Limb (tissue), 2 donors: ENCODE data around the gene S100B.
A peak's percentile ranks its signal among the peaks of the same experiment; 100 is the strongest.
"Not testable (repeated sequence)": the region's sequence is repeated elsewhere in the genome, so short reads cannot be mapped to it uniquely, and the experiment has no call there.

Source experiments
- DNase-seq, 2 donors: peaks; one replicate each; pipeline ENCODE4 v3.0.0-alpha.2; 2016; ENCODE audit errors: extremely low spot score in 2 of 2

The S100B gene

DNA sequence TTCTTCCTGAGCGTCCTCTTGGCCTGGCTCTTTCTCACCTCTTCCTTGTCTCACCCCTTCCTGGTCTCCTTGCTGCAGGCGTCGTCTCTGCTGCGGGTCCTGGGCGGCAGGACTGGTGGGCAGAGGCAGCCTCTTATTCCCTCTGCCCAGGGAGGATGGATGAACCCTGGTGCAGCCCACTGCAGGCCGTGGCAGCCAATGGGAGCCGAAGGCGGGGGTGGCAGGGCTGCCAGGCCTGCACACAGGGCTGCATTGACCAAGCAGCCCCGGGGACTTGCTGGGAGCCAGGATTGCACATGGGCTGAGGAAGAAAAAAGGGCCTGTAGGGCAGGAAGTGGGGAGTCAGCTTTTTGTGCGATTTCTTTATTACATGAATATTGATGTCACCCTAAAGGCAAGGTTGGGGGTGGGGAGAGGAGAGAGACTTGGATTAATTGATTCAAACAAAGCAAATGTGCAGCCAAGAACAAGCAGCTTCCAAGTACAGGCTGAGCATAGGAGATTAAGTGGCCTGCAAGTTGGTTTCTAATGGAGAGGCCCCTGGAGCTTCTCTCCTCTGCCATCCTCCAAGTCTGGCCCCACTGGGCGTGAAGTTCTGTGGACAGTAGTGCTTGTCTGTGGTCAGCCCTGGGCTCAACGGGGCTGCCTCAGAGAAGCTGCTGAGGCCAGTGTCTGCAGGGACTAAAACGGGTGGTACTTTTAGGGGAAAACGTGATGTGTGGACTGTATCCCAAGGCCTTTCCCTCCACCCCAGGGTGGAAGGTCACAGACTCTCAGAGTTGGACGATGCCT, at the start of gene S100B:
Gene S100B, minus strand, starts transcription at position 108 of the 792 bp plus-strand sequence. CDS start 2,667 bp downstream, outside the sequence.
- DNase-seq, result peak; percentile 20 to 73

DNA sequence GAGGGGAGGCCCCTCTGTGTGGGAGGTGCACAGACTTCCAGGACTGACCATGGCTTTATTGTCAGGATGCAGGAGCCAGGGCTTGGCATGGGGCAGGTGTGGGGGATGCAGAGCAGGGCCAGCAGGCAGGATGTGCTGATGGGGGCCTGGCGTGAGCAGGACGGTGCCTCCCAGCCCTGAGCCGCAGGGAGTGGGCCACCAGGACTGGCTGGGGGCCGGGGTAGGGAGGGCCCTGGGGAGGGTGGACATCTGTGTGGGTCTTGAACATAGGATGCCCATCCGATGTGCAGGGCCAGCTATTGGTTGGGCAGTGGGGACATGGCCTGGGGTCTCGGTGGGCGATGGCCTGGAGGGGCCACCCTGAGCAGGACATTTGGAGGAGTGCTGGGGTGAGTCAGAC, 46.2 kb upstream of the S100B start:
- DNase-seq, result no peak

DNA sequence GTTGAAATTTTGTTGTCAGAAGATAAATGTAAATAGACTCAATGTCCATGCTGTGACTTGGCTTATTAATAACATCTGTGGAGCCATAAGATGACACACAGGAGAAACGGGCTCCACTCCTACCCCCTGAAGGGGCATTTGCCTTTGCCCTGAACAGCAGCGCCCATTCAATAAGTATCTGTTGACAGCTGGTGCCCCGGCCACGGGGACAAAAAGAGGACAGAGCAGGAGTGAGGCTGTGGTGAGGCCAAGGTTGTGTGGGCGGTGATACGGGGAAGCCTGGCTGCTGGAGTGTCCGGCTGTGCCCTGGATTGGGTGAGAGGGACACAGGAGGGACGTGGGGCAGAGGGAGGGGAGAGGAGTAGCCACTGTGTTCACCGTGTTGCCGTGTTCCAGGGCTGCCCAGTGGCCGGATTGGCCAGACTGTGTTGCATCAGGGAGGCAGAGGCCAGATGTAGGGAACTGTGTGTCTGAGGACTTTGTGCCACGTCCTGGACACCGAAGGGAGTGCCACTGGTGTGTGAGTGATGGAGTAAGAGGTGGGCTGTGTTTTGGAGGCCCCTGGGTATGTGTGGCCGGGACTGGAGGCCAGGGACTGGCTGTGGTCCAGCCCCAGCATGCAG, 45.7 kb upstream of the S100B start:
- no peak for DNase-seq

DNA sequence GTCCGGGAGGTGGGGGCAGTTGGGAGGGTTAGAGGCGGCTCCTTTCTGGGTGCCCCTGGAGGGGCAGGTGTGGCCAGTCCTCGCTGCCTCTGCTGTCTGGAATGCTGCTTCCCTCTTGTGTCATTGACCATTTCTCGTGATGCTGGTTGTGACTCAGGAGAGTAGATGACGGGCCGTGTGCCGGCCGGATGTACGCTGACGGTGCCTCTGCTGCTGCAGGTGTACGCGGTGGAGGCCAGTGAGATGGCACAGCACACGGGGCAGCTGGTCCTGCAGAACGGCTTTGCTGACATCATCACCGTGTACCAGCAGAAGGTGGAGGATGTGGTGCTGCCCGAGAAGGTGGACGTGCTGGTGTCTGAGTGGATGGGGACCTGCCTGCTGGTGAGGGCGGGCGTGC, 44.5 kb upstream of the S100B start:
- no peak for DNase-seq

DNA sequence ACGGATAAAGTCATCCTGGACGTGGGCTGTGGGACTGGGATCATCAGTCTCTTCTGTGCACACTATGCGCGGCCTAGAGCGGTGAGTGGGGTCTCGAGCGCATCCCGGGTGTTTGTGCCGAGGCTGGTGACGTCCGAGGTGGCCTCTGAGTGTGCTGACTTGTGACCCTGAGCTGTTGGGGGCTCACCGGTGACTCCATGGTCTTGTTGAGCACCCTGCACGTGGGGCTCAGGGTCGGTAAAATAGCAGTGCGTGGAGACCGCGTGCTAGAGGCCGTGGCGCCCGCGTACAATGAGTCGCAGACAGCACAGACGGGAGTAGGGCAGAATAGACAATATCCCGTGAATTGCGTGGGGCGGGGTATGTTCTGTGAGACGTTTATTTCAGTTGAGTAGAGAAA, 43.7 kb upstream of the S100B start:
- no peak for DNase-seq

DNA sequence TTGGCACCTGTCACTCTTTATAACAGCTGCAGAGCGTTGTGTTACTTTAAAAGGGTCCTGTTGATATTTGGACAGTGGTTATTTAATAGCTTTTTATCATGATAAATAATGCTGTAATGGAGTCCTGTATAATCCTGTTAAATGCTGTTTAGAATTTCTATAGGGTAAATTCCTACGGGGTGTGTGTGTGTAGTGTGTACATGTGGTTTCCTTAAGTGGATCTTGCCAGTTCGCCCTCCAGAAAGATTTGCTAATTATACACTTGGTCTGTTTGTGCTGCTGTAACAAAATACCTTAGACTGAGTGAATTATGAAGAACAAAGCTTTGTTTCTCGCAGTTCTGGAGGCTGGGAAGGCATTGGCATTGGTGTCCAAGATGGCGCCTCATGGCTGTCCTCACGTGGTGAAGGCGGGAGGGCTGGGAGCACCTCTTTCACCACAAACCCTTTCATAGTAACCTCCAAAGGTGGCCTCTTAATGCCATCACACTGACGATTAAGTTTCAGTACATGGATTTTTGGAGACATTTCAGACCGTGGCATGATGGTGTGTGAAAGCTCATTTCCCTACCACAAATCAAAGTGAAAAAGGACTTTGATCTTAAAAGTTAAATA, 41.8 kb upstream of the S100B start:
- no peak for DNase-seq

DNA sequence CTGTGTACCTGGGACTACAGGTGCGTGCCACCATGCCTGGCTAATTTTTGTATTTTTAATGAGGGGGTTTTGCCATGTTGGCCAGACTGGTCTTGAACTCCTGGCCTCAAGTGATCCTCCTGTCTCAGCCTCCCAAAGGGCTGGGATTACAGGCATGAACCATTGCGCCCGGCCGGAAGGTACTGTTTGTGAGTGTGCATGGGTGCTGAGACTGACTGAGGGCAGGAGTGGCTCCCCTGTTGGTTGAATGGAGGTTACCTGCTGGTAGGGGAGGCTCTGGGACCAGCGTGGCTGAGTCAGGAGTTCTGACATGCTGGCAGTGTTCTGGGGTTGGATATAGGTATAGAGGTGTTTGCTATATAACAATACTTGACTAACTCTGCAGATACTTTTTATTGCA, 41.0 kb upstream of the S100B start:
- DNase-seq, result no peak

DNA sequence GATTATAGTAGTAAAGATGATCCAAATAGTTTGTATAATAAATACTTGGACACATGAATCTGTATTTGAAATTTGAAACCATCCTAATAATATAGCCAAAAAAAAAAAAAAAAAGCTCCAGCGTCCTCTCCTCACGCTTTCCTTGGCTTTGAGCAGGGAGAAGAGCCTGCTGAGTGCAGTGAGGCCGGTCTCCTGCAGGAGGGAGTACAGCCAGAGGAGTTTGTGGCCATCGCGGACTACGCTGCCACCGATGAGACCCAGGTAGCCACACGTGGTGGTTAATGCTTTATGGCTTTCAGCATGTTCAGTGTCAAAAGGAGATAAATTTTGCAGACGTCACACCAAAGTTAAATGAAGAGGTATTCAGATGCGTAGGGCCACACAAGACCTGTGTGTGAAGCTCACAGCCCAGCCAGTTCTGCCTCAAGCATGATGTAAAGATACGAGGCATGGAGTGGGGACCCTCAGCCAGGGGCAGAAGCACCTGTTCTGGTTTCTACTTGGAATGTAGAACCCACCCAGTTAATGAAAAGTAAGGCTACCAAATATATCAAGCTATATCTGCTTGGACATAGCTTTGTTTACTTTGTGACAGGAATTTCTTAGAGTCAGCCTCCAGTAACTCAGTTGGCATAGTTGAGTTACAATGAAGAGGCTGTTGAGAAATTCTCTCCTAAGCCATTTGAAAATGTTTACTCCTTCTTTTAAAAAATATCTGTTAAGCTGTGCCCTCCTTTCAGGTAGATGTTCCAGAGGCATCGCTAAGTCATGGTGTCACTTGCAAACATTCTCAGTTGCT, 38.7 kb upstream of the S100B start:
- no peak for DNase-seq

DNA sequence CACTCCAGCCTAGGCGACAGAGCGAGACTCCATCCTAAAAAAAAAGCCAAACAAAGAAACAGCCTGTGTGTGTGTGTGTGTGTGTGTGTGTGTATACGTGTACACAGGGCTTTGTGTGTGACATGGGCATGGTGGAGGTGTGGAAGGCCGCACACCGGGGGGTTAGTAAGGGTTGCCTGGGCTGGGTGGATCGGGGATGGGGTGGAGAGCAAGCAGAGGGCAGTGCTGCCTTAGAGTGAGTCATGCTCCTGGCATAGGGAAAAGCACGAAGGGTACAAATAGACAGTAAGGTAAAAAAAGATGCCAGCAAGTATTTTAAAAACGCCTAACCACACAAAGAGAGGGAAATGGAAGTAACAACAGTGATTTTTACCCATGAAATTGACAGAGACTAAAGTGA, 36.8 kb upstream of the S100B start:
- DNase-seq, result no peak

DNA sequence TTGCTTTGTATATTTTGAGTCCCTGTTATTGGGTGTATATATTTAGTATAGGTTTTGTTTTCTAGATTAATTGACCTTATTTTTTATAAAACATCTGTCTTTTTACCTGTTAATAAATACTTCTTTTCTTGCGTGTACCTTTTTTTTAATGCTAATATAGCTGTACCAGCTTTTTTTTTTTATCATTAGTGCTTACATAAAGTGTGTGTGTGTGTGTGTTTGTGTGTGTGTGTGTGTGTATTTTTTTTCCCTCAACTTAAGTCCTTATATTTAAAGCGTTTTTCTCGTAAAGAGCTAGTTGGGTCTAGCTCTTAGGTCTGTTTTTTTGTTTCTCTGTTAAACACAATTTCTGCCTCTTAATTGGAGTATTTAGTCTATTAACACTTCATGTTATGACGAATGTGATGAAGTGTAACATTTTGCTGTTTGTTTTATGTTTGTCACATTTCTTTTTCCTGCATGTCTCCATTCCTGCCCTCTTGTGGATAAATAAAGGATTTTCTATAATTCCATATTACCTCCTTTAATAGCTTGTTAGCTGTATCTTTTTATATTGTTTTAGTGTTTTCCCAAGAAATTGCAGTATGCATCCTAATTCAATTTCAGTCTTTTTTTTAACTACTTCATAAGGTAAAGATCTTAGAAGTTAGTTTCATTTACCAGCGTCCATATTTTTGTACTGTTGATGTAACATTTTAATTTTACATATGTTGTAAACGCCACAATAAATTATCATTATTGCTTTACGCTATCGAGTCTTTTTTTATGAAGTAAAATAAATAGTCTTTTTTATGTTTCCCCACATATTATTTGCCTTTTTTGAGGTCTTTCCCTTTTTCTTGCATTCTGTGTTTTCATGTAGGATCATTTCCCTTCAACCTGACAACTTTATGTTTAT, 34.9 kb upstream of the S100B start:
- peak in 1 of 2 donors; percentile 36 for DNase-seq

DNA sequence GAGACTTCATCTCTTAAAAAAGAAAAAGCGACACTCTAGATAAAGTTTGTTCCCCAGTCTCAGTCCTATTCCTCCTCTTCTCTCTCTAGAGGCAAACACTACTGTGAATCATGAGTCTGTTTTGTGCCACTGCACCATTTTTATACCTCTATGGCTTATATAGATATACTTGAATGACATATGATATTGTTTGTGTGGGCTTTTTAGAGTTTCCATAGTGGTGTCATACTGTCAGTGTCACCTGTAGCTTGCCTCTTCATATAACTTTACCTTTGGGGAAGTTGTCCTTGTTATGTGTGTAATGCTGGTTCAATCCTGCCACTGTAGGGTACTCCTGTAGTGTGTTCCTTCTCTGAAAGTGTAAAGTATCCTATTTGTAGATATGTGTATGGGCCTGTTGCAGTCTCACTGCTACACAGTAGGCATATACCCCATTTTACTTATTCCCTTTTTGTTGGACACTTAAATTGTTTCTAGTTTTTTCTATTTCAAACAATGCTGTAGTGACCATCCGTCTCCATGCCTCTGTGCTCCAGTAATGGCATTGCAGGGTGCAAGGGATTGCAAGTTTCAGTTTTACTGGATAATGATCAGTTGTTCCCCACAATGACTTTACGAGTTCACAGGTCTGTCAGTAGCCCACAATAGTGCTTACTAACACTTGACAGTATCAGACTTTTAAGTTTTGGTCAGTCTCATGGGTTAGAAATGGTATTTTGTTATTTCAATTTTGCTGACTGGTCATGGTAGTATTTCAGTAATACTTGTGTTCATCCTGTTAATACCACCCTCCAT, 33.3 kb upstream of the S100B start:
- no peak for DNase-seq

DNA sequence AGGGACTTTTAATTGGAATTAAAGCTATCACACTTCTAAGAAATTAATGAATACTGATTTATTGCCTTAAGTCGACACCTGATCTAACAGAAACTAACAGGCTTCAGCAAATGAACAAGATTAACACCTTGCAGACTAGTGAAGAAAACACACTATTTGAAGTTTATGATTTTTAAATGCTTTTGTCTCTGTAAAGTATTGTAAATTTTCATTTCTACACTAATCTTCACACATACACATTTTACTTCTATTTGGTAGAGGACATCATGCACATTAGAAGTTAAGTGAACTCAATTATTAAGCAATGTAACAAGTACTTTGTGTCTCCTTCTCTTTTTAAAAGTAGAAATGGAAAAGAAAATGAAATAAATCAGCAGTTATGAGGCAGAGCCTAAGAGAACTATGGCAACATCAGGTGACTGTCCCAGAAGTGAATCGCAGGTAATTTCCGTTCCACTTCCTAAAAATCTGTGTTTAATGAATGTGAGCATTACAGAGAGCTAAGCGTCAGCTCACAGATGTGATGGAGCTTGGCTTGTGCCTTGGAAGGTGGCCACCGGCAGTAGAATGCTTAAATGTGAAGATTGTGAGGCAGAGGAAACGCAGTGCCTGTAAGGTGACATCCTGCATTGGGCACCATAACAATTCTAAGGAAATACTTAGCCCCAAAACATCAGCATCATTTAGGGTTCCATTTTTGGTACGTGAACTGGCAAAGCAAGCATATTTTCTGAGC, 31.8 kb upstream of the S100B start:
- no peak for DNase-seq

DNA sequence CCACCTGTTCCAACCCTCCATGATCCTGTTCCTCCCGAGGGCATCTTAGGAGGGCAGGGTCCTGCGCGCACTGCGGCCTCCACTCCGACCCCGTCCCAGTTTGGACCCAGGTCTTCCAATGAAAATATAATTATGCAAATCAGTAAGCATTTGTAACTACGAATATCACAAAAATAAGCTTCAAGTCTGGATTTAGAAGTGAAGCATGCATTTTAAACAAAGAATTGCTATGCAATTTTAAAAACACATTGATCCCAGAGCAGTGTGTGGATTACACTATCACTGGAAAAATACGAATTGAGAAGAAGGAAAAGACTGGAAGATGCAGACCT, 31.3 kb upstream of the S100B start:
- no peak for DNase-seq

DNA sequence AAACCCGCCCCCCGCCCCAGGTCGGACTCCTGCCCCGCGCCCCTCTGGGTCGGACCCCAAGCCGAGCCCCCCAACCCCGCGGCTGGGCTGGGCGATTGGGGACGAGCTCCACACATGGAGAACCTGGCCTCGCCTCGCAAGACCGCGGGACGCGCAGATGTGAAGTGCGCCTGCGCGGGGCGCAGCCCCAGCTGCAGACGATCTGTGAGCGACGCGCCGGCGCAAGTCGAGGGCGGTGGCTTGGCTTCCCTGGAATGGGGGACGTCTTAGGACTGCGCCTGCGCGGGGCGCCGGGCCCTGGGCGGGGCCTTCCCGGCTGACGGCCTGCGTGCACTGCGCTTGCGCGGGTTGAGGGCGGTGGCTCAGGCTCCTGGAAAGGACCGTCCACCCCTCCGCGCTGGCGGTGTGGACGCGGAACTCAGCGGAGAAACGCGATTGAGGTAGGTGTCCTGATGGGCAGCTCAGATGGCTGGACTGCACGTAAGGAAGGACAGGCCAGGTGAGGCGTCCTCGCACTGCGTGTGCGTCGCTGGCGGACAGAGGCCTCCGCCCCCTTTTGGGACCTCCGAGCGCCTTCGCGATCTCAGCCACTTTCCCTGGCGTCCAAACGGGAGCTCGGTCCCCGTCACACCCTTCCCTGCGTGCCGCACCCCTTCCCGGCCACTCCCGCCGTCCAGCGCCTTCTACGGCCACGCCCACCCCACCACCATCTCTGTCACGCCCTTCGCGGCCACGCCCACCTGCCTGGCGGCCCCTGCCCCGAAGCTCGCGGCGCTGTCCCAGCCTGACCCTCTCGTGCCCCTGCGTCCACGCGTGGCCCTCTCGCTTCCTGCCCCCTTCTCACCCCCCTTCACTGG, 30.7 kb upstream of the S100B start, which contains the start of gene PRMT2:
Gene PRMT2, plus strand, starts transcription at position 351 of the 857 bp plus-strand sequence. CDS start 1,278 bp downstream, outside the sequence.
- DNase-seq, result peak; percentile 99

DNA sequence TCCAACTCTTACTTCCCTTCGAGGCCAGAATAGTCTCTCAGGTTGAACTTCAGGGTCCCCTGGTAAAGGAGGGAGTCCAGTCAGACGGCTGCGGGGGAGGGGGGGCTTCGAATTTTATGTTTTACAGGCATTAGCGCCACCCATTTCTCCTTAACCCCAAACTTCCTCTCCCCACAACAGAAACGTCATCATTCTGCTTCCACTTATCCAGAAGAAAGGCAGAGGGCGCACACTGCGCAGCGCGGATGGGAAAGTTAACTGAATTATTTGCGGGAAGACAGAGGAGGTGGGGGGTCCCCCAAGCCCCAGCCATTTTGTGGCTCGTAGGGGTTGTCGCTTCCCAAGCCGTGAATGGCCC, 30.1 kb upstream of the S100B start:
- DNase-seq, result peak in 1 of 2 donors; percentile 91

DNA sequence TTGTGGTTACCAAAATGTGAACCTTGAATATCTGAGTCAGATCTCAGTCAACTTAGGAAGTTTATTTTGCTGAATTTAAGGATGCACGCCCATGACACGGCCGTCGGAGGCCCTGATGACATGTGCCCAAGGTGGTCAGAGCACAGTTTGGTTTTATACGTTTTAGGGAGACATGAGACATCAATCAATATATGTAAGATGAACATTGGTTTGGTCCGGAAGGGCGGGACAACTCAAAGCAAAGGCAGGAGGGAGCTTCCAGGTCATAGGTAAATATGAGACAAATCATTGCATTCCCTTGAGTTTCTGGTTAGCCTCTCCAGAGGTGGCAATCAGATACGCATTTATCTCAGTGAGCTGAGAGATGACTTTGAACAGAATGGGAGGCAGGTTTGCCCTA, 29.5 kb upstream of the S100B start:
- DNase-seq, result no peak

DNA sequence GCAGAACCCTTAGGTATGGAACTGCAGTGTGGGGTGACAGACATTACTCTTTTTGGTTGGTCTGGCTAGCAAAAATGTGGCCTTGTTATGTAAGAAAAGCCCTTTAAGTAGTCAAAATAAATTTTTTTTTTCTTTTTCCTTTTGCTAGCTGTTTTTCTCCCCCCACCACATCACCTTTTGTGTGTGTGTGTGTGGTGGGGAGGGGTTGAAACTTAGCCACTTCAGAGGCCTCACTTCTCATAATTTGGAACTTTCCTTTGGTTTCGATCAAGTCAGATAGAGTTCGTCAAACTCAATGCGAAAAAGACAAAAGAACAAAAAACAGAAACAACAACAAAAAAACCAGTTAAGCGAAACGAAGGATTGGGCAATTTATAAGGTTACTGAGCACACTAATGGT, 28.7 kb upstream of the S100B start:
- no peak for DNase-seq

DNA sequence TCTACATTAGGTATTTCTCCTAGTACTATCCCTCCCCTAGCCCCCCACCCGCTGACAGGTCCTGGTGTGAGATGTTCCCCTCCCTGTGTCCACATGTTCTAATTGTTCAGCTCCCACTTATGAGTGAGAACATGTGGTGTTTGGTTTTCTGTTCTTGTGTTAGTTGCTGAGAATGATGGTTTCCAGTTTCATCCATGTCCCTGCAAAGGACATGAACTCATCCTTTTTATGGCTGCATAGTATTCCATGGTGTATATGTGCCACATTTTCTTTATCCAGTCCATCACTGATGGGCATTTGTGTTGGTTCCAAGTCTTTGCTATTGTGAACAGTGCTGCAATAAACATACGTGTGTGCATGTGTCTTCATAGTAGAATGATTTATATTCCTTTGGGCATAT, 26.0 kb upstream of the S100B start:
- not testable (repeated sequence) for DNase-seq
